Breast epithelium (tissue), 3 donors: ENCODE measurements around the gene ZNF148.

ENCODE experiments used
- CTCF ChIP-seq, 3 donors: fragments of 450-650 bp; IDR thresholded peaks; one replicate each; pipeline ENCODE4 v1.5.1; 2016 to 2017; ENCODE audit warnings: antibody characterized with exemption in 3 of 3, mild to moderate bottlenecking in 3 of 3, moderate library complexity in 3 of 3
- POLR2AphosphoS5 ChIP-seq, 3 donors: sonication (generic); formaldehyde crosslinking; IDR thresholded peaks; one replicate each; pipeline ENCODE4 v1.6.1; 2017; ENCODE audit warnings: antibody characterized with exemption in 3 of 3

GRCh38 chr3:125280668-125281361 lies 94.3 kb downstream of the ZNF148 start:
- no peak for TF ChIP-seq CTCF (IDR thresholded peaks at IDR 0.05)
- no peak for TF ChIP-seq POLR2AphosphoS5 (IDR thresholded peaks at IDR 0.05)
